Stimulated activated CD8-positive, alpha-beta memory T cell treated with anti-CD3 and anti-CD28 coated beads, Interleukin-4, amount 100 ng/mL, for 24 hours (primary cell): ENCODE data around the gene GJA9.
"Not testable (repeated sequence)": the region's sequence is repeated elsewhere in the genome, so short reads cannot be mapped to it uniquely, and the experiment has no call there.

Source experiments
- DNase-seq: peaks from one replicate; pipeline ENCODE4 v3.0.0-alpha.2; 2020; ENCODE audit warnings: low read depth

GJA9 gene

GRCh38 chr1:38873027-38873969 is 8.1 kb downstream of the GJA9 start, which contains the start of gene MYCBP:
Gene MYCBP (minus strand): TSS chr1:38873348. CDS start chr1:38873305, 43 bp downstream.
- DNase-seq, result peak; percentile 95

- peak; percentile 13 for DNase-seq
Observed at GRCh38 chr1:38872401-38873026, 8.9 kb downstream of the GJA9 start.

GRCh38 chr1:38870996-38871395 is 10.4 kb downstream of the GJA9 start:
- DNase-seq, result no peak

DNA sequence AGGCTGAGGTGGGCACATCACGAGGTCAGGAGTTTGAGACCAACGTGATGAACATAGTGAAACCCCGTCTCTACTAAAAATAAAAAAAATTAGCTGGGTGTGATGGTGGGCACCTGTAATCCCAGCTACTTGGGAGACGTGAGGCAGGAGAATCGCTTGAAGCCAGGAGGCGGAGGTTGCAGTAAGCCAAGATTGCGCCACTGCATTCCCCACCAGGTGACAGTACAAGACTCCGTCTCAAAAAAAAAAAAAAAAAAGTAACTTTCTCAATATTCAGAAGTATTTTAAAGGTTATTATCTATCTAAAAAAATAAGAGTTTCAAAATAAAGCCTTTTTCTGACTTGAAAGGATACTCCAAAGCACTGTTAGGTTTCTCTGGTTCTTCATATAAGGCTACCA is 14.2 kb downstream of the GJA9 start:
- DNase-seq, result no peak

DNA sequence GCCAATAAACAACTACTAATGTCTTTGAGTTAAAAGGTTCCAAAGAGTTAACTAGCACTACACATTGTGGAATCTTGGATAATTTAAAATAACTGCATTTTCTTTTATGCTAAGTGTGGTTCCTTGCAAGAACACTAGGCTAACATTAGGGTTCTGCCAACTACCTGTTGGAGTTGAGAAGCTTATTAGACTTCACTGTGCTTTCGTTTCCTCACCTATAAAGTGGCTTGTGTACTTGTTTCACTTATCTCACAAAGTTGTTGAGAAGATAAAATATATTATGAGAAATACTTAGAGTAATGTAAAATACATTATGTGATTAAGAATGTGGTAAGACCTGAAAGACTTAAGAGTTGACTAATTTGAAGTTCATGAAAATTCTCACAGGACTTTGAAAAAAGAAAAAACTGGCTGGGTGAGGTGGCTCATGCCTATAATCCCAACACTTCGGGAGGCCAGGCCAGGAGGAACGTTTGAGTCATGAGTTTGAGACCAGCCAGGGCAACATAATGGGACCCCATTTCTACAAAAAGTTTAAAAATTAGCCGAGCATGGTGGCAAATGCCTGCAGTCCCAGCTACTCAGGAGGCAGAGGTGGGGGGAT is 16.2 kb downstream of the GJA9 start:
- no peak for DNase-seq

GRCh38 chr1:38860454-38860795 is 21.0 kb downstream of the GJA9 start:
- DNase-seq, result no peak

GRCh38 chr1:38859561-38860453 is 21.6 kb downstream of the GJA9 start, which contains the start of gene RRAGC:
Gene RRAGC (minus strand): TSS chr1:38859772. CDS start chr1:38859646, 126 bp downstream.
- DNase-seq, result peak; percentile 98

GRCh38 chr1:38858833-38859560 is 22.4 kb downstream of the GJA9 start:
- DNase-seq, result peak; percentile 34

DNA sequence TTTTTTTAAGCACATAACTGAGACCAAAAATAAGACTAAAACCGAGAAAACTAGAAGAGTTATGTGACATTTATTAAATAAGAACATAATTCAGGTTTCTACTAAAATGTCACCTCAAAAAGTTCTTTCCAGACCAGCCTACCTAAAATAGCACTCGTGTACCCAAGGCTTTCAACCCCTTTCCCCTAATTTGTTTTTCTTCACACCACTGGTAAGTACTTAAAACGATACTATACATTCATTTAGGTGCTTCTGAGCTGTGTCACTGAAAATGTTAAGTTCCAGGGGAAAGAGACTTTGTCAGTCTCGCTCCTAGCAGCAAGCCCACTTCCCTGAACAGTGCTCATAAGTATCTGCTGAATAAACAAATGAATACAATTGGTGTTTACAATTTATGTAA is 28.6 kb downstream of the GJA9 start:
- DNase-seq, result no peak

DNA sequence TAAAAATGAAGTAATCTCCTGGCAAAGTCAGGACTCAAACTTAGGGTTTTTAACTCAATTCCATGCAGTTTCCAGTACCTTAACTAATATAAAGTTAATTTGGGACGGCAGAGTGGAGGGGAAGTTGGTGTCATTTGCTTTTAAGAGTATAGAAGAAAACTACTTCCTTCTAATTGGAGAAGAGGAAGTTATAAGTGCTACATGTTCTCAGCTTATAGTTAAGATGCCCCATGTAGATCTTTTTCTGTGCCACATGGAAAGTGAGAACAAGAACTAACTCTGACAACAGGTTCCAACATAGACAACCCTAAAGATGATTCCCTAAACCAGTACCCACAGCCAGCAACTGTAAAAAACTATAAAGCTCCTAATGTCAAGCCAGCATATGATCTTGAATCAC is 33.3 kb downstream of the GJA9 start:
- no peak for DNase-seq

GRCh38 chr1:38846210-38846609 is 35.2 kb downstream of the GJA9 start:
- no peak for DNase-seq

DNA sequence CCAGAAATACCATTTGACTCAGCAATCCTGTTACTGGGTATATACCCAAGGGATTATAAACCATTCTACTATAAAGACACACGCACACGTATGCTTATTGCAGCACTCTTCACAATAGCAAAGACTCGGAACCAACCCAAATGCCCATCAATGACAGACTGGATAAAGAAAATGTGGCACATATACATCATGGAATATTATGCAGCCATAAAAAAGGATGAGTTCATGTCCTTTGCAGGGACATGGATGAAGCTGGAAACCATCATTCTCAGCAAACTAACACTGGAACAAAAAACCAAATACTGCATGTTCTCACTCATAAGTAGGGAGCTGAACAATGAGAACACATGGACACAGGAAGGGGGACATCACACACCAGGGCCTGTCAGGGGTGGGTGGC is 36.3 kb downstream of the GJA9 start:
- not testable (repeated sequence) for DNase-seq

GRCh38 chr1:38840281-38840680 is 41.1 kb downstream of the GJA9 start:
- DNase-seq, result no peak

DNA sequence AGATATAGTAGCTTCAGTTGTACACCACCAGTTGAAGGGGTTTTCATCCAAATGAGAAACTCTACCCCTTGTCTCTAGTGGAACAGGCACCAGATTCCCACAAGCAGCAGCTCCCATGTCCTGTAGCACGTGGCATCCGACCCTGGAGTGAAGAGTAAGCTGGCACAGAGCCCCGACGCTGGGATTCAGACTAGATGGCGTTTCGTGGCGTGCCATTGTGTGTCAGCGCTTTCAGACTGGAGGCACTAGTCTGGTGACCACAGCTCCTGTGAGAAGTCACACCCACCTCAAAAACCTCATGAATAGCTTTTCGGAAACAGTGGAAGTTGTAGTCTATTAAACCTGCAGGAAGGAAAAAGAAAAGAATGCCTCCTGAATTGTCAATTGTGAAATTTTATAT is 42.0 kb downstream of the GJA9 start:
- no peak for DNase-seq

DNA sequence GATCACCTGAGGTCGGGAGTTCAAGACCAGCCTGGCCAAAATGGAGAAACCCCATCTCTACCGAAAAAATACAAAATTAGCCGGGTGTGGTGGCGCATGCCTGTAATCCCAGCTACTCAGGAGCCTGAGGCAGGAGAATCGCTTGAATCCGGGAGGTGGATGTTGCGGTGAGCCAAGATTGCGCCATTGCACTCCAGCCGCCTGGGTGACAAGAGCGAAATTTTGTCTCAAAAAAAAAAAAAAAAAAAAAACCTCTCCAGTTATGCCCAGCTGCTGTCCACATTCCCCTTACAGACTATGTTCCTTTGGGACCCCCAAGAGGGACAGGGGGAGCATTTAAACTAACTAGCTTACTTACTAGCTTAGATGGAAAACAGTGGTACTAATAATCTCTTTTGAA is 45.1 kb downstream of the GJA9 start:
- not testable (repeated sequence) for DNase-seq

DNA sequence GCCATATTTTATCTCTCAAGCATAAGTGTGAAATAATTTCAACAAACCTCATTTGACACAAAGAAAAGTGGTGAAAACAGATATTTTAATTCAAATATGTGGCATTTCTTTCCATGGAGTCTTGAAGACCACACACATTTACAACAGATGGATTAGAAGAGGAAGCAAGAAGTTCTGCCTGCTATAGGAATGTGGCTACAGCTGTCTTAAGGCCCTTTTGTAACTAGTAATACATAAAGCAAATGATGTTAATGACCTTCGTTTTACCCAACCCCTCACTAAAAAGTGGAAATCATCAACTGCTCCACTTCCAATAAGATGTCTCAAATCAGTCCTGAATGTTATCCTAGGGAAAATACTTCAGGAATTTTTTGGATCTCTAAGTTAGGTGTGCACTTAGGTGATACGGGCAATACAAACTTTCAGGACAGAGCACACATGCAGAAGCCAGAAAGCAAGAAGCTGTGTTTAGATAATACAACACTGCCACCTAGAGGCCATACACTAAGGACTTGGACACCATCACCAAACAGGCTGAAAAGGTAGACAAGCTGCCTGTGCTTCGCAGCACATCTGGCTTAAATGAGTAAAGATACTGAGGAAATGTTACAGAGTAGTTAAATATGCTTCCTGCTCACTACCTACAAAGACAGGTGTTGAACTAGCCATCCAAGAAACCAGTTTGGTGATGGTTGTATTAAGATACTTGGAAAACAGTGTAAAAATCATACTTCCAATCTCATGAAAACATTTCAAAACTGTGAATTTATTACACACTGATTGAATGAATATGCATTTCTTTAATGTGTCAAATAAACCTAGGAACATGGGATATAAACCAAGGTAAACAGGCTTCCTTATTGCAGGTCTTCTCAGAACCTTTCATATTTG is 46.2 kb downstream of the GJA9 start:
- no peak for DNase-seq

DNA sequence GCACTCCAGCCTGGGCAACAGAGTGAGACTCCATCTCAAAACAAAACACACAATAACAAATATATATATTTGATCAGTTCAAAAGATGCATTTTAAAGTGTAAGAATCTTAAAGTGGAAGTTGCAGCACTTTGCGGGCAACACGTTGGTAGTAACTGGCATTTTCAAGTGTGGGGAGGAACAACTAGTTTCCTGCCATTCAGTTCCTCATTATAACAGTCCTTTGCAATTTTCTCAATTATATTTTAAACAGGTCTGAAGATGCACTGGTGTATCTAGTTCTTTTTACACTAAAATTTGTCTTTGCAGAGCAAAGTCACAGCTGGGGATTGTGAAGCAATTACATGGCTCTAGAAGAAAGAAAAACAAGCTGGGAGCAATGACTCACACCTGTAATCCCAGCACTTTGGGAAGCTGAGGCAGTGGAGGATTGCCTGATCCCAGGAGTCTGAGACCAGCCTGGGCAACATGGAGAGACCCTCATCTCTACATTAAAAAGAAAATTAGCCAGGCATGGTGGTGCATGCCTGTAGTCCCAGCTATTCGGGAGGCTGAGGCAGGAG is 47.1 kb downstream of the GJA9 start:
- DNase-seq, result no peak

GRCh38 chr1:38833146-38833545 is 48.2 kb downstream of the GJA9 start:
- no peak for DNase-seq

GRCh38 chr1:38832370-38832734 is 49.0 kb downstream of the GJA9 start:
- no peak for DNase-seq
